EL (cell line): ENCODE data around the gene GNB3.
A peak's percentile ranks its signal among the peaks of the same experiment; 100 is the strongest.
"Not testable (repeated sequence)": the region's sequence is repeated elsewhere in the genome, so short reads cannot be mapped to it uniquely, and the experiment has no call there.

Experiments used
- DNase-seq: peaks from one replicate; pipeline ENCODE4 v3.0.0-alpha.2; 2016

The GNB3 gene

GRCh38 chr12:6886206-6886999 lies 45.7 kb downstream of the GNB3 start:
- DNase-seq, result not testable (repeated sequence)

GRCh38 chr12:6887460-6887859 lies 46.7 kb downstream of the GNB3 start:
- DNase-seq, result no peak

DNA sequence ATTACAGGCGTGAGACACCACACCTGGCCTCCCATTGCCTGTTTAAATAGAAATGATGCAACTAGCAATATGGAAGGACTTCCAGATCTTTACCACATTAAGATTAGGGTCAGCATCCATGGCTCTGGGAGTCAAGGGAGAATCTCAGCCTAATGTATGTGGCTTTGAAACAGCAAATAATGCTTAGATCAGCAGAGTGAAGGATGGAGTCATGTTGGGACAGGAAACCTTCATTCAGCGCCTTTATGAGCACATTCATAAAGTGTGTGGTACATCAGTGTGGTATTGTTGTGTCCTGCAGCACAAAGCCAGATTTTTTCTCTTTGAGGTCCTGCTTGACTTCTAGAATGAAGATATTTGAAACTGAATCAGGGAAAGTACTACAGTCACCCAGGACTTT lies 47.6 kb downstream of the GNB3 start:
- no peak for DNase-seq

GRCh38 chr12:6888794-6889193 lies 48.1 kb downstream of the GNB3 start:
- DNase-seq, result not testable (repeated sequence)

DNA sequence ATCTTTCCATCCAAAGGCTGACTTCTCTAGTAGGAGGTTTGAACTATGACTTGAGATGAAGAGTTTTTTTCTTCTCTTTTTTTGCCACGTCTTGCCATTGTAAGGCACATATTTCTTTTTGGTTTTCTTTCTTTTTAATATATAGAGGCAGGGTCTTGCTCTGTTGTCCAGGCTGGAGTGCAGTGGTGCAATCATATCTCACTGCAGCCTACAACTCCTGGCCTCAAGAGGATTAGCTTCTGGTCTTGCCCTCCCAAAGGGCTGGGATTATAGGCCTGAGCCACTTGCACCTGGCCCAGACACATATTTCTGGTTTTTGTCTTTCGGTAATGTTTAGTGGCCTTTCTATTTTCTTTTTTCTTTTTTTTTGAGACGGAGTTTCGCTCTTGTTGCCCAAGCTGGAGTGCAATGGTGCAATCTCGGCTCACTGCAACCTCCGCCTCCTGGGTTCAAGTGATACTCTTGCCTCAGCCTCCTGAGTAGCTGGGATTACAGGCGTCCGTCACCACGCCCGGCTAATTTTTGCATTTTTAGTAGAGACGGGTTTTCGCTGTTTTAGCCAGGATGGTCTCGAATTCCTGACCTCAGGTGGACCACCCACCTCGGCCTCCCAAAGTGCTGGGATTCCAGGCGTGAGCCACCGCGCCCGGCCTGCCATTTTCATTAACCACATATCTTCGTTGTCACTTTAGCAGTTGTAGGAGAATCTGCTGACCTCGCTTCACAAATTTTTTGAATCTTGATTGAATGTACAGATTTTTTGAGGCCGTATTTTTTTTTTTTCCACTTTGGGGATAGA lies 49.2 kb downstream of the GNB3 start:
- DNase-seq, result not testable (repeated sequence)

DNA sequence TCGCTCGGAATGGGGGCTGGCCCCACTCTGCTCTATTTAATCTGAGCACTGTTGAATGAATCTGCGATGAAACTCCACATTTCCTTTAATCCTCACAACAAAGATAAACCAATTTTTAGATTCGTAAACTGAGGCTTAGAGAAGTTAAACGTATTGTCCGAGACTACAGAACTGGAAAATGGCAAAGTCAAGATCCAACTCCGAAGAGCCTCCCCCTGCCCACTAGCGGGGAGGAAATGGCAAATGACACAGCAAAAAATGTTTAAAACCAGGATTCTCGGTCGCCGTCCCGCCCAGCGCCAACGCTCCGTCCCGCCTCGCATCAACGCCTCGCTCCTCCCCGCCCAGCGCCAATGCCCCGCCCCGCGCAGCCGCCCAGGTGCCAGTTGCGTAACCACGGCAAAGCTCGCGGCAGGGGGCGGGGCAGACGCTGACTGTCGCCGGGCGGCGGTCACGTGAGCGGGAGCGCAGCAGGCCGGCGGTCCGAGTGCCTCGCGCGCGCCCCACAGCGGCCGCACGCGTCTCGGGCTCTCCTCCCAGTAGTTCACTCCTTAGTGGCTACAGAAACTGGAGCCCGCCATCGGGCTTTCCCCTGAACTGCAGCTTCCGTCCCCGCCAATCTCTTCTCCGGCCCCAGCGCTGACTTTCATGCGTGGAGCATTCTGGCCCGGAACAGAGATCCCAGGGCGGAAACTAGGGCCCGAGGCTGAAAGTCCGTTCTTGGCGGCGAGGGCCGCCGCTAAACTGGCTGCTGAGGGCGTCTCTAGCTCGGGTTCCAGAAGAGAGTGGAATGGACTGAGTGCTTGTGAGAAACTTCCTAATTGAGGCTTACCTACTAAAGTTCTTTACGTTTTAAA lies 50.3 kb downstream of the GNB3 start:
- peak; percentile 96 for DNase-seq

DNA sequence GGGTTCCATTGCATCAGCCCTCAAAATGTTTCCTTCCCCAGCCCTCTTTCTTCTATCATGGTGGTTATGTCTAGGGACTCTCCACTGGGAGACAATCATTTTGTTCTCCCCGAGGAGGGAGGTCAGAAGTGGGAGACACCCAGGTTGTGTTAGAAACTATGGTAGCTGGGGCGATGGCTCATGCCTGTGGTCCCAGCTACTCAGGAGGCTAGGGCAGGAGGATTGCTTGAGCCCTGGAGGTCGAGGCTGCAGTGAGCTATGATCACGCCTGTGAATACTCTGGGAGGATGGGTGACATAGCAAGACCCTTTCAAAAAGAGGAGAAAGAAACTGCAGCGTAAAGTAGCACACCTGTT lies 50.9 kb downstream of the GNB3 start:
- DNase-seq, result no peak

- not testable (repeated sequence) for DNase-seq
Measured at GRCh38 chr12:6892683-6893082, 52.0 kb downstream of the GNB3 start.

DNA sequence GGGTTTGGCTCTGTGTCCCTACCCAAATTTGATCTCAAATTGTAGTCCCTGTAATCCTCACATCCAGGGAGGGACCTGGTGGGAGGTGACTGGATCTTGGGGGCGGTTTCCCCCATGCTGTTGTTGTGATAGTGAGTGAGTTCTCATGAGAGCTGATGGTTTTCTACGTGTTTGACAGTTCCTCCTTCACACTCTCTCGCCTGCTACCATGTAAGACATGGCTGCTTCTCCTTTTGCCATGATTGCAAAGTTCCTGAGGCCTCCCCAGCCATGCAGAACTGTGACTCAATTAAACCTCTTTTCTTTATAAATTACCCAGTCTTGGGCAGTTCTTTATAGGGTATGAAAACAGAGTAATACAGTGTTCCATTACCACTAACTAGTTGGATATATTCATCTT lies 53.6 kb downstream of the GNB3 start:
- DNase-seq, result no peak
